GM19467 (cell line): ENCODE data around the gene ZNF324.
"Not testable (repeated sequence)": the region's sequence is repeated elsewhere in the genome, so short reads cannot be mapped to it uniquely, and the experiment has no call there.

Experiments
- ATAC-seq: cut with Tn5 transposase; IDR thresholded peaks from one replicate; pipeline ENCODE4 v1.9.1; 2021; ENCODE audit warnings: mild to moderate bottlenecking, moderate library complexity; ENCODE audit not compliant: unreplicated experiment

ZNF324 gene

GRCh38 chr19:58470837-58471543 lies 4.1 kb downstream of the ZNF324 start:
- not testable (repeated sequence) for ATAC-seq

- no peak for ATAC-seq
These were observed 4.9 kb downstream of the ZNF324 start for GRCh38 chr19:58471736-58472135.

- no peak for ATAC-seq
These were observed 6.9 kb downstream of the ZNF324 start for GRCh38 chr19:58473775-58474174.

- no peak for ATAC-seq
These were observed 7.6 kb downstream of the ZNF324 start for GRCh38 chr19:58474291-58474996.

- peak; percentile 4 for ATAC-seq
These were observed 8.3 kb downstream of the ZNF324 start for GRCh38 chr19:58474997-58475713.

- ATAC-seq, result peak; percentile 79
These were observed 9.0 kb downstream of the ZNF324 start, which contains the start of gene ZNF446 for GRCh38 chr19:58475714-58476497. TSS of gene ZNF446 (plus strand) at chr19:58476352. CDS start at chr19:58477219, 867 bp downstream.

- no peak for ATAC-seq
These were observed 9.7 kb downstream of the ZNF324 start for GRCh38 chr19:58476498-58477015.

GRCh38 chr19:58477130-58477529 lies 10.2 kb downstream of the ZNF324 start:
- no peak for ATAC-seq

GRCh38 chr19:58477871-58478270 lies 11.0 kb downstream of the ZNF324 start:
- no peak for ATAC-seq

GRCh38 chr19:58479303-58479702 lies 12.4 kb downstream of the ZNF324 start:
- no peak for ATAC-seq

GRCh38 chr19:58479736-58480480 lies 13.0 kb downstream of the ZNF324 start:
- ATAC-seq, result no peak

GRCh38 chr19:58480481-58480830 lies 13.6 kb downstream of the ZNF324 start:
- ATAC-seq, result no peak

- ATAC-seq, result no peak
These were observed 14.0 kb downstream of the ZNF324 start for GRCh38 chr19:58480831-58481230.

- ATAC-seq, result no peak
These were observed 15.5 kb downstream of the ZNF324 start for GRCh38 chr19:58482372-58482771.

GRCh38 chr19:58483776-58484175 lies 16.9 kb downstream of the ZNF324 start:
- no peak for ATAC-seq

GRCh38 chr19:58484349-58484748 lies 17.5 kb downstream of the ZNF324 start:
- not testable (repeated sequence) for ATAC-seq

- ATAC-seq, result no peak
These were observed 24.5 kb downstream of the ZNF324 start for GRCh38 chr19:58491393-58491792.

GRCh38 chr19:58492265-58492664 lies 25.4 kb downstream of the ZNF324 start:
- no peak for ATAC-seq

GRCh38 chr19:58497634-58498170 lies 30.8 kb downstream of the ZNF324 start:
- ATAC-seq, result no peak
